ENCODE data around the gene RNF112.

DNA sequence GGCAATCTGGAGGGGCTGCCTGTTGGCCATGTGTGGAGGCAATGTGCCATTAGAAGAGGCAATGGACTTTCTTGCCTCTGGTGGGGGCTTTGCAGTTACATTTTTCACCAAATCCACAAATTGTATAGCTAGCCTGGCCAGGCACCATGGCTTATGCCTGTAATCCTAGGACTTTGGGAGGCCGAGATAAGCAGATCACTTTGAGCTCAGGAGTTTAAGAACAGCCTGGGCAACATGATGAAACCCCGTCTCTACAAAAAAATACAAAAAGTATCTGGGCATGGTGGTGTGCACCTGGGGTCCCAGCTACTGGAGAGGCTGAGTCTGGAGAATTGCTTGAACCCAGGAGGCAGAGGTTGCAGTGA lies 2.7 kb upstream of the RNF112 start:
- TF ChIP-seq POLR2AphosphoS5 (IDR thresholded peaks at IDR 0.05), result no peak
- TF ChIP-seq, protein P1, sequence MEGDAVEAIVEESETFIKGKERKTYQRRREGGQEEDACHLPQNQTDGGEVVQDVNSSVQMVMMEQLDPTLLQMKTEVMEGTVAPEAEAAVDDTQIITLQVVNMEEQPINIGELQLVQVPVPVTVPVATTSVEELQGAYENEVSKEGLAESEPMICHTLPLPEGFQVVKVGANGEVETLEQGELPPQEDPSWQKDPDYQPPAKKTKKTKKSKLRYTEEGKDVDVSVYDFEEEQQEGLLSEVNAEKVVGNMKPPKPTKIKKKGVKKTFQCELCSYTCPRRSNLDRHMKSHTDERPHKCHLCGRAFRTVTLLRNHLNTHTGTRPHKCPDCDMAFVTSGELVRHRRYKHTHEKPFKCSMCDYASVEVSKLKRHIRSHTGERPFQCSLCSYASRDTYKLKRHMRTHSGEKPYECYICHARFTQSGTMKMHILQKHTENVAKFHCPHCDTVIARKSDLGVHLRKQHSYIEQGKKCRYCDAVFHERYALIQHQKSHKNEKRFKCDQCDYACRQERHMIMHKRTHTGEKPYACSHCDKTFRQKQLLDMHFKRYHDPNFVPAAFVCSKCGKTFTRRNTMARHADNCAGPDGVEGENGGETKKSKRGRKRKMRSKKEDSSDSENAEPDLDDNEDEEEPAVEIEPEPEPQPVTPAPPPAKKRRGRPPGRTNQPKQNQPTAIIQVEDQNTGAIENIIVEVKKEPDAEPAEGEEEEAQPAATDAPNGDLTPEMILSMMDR (IDR thresholded peaks at IDR 0.05), result no peak
- TF ChIP-seq EP300 (IDR thresholded peaks at IDR 0.05), result no peak
